Neural progenitor cell (in vitro differentiated cells): ENCODE measurements around the gene CERS3. TPM values are rescaled to one million over a fixed set of nuclear protein-coding genes. Genes with fewer than 3 reads are reported as not detected.
"Not testable (repeated sequence)": the region's sequence is repeated elsewhere in the genome, so short reads cannot be mapped to it uniquely, and the experiment has no call there.

ENCODE experiments used
- DNase-seq: peaks from one replicate; pipeline ENCODE4 v3.0.0-alpha.2; 2016; ENCODE audit warnings: low spot score
- H2AFZ ChIP-seq: fragments of 200-600 bp; sonication (generic); replicated peaks from 2 replicates; pipeline ENCODE4 v1.6.1; 2016; ENCODE audit warnings: antibody characterized with exemption
- H3F3A ChIP-seq: fragments of 200-600 bp; sonication (generic); 2 replicates; pipeline ENCODE4 v1.6.1; 2016; ENCODE audit warnings: antibody characterized with exemption, low read depth
- H3K27ac ChIP-seq: fragments of 200-600 bp; sonication (generic); 2 replicates; pipeline ENCODE4 v1.5.1; 2016; ENCODE audit warnings: mild to moderate bottlenecking
- H3K27me3 ChIP-seq: fragments of 200-600 bp; sonication (generic); 2 replicates; pipeline ENCODE4 v1.6.1; 2016; ENCODE audit warnings: mild to moderate bottlenecking, moderate library complexity
- H3K36me3 ChIP-seq: fragments of 200-600 bp; sonication (generic); 2 replicates; pipeline ENCODE4 v1.5.1; 2016
- H3K4me1 ChIP-seq: fragments of 200-600 bp; sonication (generic); 2 replicates; pipeline ENCODE4 v1.6.1; 2016; ENCODE audit warnings: mixed run types
- H3K4me2 ChIP-seq: fragments of 200-600 bp; sonication (generic); 2 replicates; pipeline ENCODE4 v1.6.1; 2016
- H3K4me3 ChIP-seq: fragments of 200-600 bp; sonication (generic); 2 replicates; pipeline ENCODE4 v1.5.1; 2016
- H3K79me2 ChIP-seq: fragments of 200-600 bp; sonication (generic); 2 replicates; pipeline ENCODE4 v1.6.1; 2016; ENCODE audit warnings: low read depth
- H3K9ac ChIP-seq: fragments of 200-600 bp; sonication (generic); 2 replicates; pipeline ENCODE4 v1.6.1; 2016
- H3K9me3 ChIP-seq: fragments of 200-600 bp; sonication (generic); 2 replicates; pipeline ENCODE4 v1.5.1; 2016; ENCODE audit warnings: low read depth
- H4K20me1 ChIP-seq: fragments of 200-600 bp; sonication (generic); 2 replicates; pipeline ENCODE4 v1.6.1; 2016; ENCODE audit warnings: low read depth
- H3K27ac Mint-ChIP-seq: 3 replicates; pipeline ENCODE4 v1.8.0; 2021; ENCODE audit warnings: mixed read lengths
- H3K27me3 Mint-ChIP-seq: 2 replicates; pipeline ENCODE4 v1.8.0; 2022; ENCODE audit warnings: low read depth, mild to moderate bottlenecking, inconsistent platforms, moderate library complexity, mixed read lengths; ENCODE audit not compliant: insufficient read depth
- H3K36me3 Mint-ChIP-seq: 3 replicates; pipeline ENCODE4 v1.8.0; 2021; ENCODE audit warnings: mixed read lengths
- H3K4me1 Mint-ChIP-seq: 3 replicates; pipeline ENCODE4 v1.8.0; 2021; ENCODE audit warnings: mixed read lengths
- H3K4me3 Mint-ChIP-seq: 3 replicates; pipeline ENCODE4 v1.8.0; 2021; ENCODE audit warnings: mild to moderate bottlenecking, moderate library complexity, mixed read lengths
- H3K9me3 Mint-ChIP-seq: 3 replicates; pipeline ENCODE4 v1.8.0; 2020; ENCODE audit warnings: mixed read lengths
- EZH2 ChIP-seq: fragments of 200-600 bp; sonication (generic); IDR thresholded peaks from 2 replicates; pipeline ENCODE4 v1.6.1; 2017; ENCODE audit warnings: antibody characterized with exemption, mild to moderate bottlenecking, moderate library complexity
- EZH2phosphoT487 ChIP-seq: fragments of 200-600 bp; sonication (generic); IDR thresholded peaks from 2 replicates; pipeline ENCODE4 v1.6.1; 2017; ENCODE audit warnings: antibody characterized with exemption
- total RNA-seq: library from RNA; depleted of rRNA; stranded (reverse); fragments of >200 nt; gene quantifications from 2 replicates; pipeline ENCODE4 v1.2.3, GENCODE V29; 2015; ENCODE audit warnings: low replicate concordance
- TF ChIP-seq, protein P1 (sequence below): fragments of 200-600 bp; sonication (generic); IDR thresholded peaks from 2 replicates; pipeline ENCODE4 v1.5.1; 2017; ENCODE audit warnings: antibody characterized with exemption, mild to moderate bottlenecking

Gene CERS3
- total RNA-seq, 1 donor from 2014 or later: not detected

DNA sequence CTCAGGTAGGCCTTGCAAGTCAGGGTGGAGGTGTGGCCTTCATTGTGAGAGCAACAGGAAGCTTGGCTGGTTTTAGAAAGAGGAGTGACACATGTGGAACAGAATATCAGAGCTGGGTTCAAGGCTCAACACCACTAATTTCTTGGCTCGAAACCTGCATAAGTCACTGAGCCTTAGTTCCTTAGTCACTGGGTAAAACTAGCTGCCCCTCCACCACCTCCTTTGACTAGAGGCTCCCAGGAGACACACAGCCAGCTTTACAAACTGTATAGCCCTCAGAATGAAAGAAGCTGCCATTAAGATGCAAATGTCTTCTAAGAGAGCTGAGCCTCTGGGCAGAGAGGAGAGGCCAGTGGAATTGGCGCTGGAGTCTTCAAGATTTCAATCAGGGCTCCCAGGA lies 67.7 kb downstream of the CERS3 start:
- no peaks in the 10 kb centered on the region for H3K36me3 Mint-ChIP-seq
- DNase-seq: no peak
- H3K27me3 Mint-ChIP-seq: peaks cover 3% of the 10 kb centered on the region
- Histone ChIP-seq H3K36me3 (no peaks in the 10 kb centered on the region), H2AFZ (no peak overlapping the region), H3K27ac (no peak overlapping the region), H3K4me1 (peaks cover 8% of the 10 kb centered on the region), H3K9me3 (peaks cover 16% of the 10 kb centered on the region), H3K4me3 (no peak overlapping the region), H3F3A (peaks cover 8% of the 10 kb centered on the region), H3K27me3 (no peaks in the 10 kb centered on the region), H3K4me2 (peak overlapping the region; percentile 28), H4K20me1 (no peaks in the 10 kb centered on the region), H3K79me2 (no peaks in the 10 kb centered on the region), H3K9ac (no peak overlapping the region)
- H3K27ac Mint-ChIP-seq: peak overlapping the region; percentile 64
- H3K4me3 Mint-ChIP-seq: no peak overlapping the region
- H3K4me1 Mint-ChIP-seq: peaks cover 47% of the 10 kb centered on the region
- H3K9me3 Mint-ChIP-seq: peaks cover 5% of the 10 kb centered on the region
- TF ChIP-seq, protein P1, sequence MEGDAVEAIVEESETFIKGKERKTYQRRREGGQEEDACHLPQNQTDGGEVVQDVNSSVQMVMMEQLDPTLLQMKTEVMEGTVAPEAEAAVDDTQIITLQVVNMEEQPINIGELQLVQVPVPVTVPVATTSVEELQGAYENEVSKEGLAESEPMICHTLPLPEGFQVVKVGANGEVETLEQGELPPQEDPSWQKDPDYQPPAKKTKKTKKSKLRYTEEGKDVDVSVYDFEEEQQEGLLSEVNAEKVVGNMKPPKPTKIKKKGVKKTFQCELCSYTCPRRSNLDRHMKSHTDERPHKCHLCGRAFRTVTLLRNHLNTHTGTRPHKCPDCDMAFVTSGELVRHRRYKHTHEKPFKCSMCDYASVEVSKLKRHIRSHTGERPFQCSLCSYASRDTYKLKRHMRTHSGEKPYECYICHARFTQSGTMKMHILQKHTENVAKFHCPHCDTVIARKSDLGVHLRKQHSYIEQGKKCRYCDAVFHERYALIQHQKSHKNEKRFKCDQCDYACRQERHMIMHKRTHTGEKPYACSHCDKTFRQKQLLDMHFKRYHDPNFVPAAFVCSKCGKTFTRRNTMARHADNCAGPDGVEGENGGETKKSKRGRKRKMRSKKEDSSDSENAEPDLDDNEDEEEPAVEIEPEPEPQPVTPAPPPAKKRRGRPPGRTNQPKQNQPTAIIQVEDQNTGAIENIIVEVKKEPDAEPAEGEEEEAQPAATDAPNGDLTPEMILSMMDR: no peak
- TF ChIP-seq EZH2 (no peak), EZH2phosphoT487 (no peak)

DNA sequence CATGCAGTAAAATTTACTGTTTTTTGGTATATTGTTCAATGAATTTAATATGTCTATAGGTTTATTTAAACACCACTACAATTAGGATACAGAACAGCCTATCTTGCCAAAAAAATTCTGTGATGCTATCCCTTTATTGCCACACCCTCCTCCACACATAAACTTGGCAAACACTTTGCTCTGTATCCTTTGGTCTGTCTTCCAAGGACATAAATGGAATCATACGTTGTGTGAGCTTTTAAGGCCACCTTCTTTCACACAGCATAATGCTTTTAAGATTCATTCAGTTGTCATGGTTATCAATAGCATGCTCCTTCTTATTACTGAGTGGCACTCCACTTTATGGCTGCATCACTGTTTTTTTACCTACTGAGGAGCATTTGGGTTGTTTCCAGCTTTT lies 71.5 kb downstream of the CERS3 start:
- H3K9me3 ChIP-seq: peaks cover 19% of the 10 kb centered on the region
- Mint-ChIP-seq H3K4me1 (peaks cover 18% of the 10 kb centered on the region), H3K9me3 (no peaks in the 10 kb centered on the region), H3K36me3 (no peaks in the 10 kb centered on the region), H3K27me3 (no peaks in the 10 kb centered on the region), H3K27ac (no peak overlapping the region), H3K4me3 (no peak overlapping the region)
- H3K4me1 ChIP-seq: no peaks in the 10 kb centered on the region
- H3K4me2 ChIP-seq: no peak overlapping the region
- no peak overlapping the region for H3K4me3 ChIP-seq
- no peaks in the 10 kb centered on the region for H3K79me2 ChIP-seq
- no peaks in the 10 kb centered on the region for H4K20me1 ChIP-seq
- TF ChIP-seq, protein P1: no peak
- TF ChIP-seq EZH2 (no peak), EZH2phosphoT487 (no peak)
- H3K27ac ChIP-seq: no peak overlapping the region
- DNase-seq: peak; percentile 24
- no peaks in the 10 kb centered on the region for H3K27me3 ChIP-seq
- H2AFZ ChIP-seq: no peak overlapping the region
- H3F3A ChIP-seq: peaks cover 8% of the 10 kb centered on the region
- H3K9ac ChIP-seq: no peak overlapping the region
- H3K36me3 ChIP-seq: no peaks in the 10 kb centered on the region

DNA sequence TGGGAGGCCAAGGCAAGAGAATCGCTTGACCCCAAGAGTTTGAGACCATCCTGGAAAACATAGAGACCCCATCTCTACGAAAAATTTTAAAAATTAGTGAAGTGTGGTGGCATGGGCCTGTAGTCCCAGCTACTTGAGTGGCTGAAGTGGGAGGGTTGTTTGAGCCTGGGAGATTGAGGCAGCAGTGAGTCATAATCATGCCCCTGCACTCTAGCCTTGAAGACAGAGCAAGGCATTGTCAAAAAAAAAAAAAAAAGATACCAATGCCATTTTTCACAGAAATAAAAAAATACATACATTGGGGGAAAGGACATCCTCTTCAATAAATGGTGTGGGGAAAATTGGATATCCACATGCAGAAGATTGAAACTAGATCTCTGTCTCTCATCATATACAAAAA lies 74.6 kb downstream of the CERS3 start:
- H3K9me3 Mint-ChIP-seq: peaks cover 13% of the 10 kb centered on the region
- no peak overlapping the region for H3K27ac Mint-ChIP-seq
- no peaks in the 10 kb centered on the region for H3K36me3 Mint-ChIP-seq
- no peak overlapping the region for H3K4me3 ChIP-seq
- peaks cover 19% of the 10 kb centered on the region for H3K9me3 ChIP-seq
- no peak overlapping the region for H3K27ac ChIP-seq
- peaks cover 5% of the 10 kb centered on the region for H3K4me1 Mint-ChIP-seq
- H3K9ac ChIP-seq: no peak overlapping the region
- no peaks in the 10 kb centered on the region for H3K36me3 ChIP-seq
- no peak overlapping the region for H3K4me3 Mint-ChIP-seq
- H3K4me2 ChIP-seq: no peak overlapping the region
- no peaks in the 10 kb centered on the region for H3K4me1 ChIP-seq
- TF ChIP-seq EZH2: no peak
- H3K27me3 Mint-ChIP-seq: no peaks in the 10 kb centered on the region
- H2AFZ ChIP-seq: no peak overlapping the region
- no peaks in the 10 kb centered on the region for H3F3A ChIP-seq
- no peak for DNase-seq
- H4K20me1 ChIP-seq: no peaks in the 10 kb centered on the region
- no peaks in the 10 kb centered on the region for H3K27me3 ChIP-seq
- H3K79me2 ChIP-seq: no peaks in the 10 kb centered on the region

DNA sequence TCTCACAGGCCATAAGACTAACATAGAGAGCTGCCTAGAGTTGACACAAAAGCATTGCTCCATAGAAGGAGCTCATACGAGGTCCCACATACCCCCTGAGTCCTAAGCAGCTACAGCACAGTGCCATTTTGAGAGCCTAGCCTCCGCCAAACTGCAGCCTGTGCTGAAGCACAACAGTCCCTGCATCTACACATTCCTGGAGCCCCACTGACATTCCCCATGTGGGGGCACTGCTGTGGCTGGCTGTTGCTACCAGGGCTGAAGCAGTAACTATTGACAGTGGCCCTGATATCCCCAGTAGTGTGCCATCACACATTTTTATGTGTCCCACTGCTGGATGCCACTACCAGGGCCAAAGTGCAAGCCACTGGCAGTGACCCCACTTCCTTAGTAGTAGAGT lies 80.3 kb downstream of the CERS3 start:
- Mint-ChIP-seq H3K4me3 (no peak overlapping the region), H3K27ac (no peak overlapping the region), H3K36me3 (no peaks in the 10 kb centered on the region), H3K27me3 (peaks cover 3% of the 10 kb centered on the region), H3K4me1 (peaks cover 9% of the 10 kb centered on the region), H3K9me3 (peaks cover 13% of the 10 kb centered on the region)
- Histone ChIP-seq H3K9me3 (no peaks in the 10 kb centered on the region), H3K36me3 (no peaks in the 10 kb centered on the region), H3K4me3 (no peak overlapping the region), H4K20me1 (no peaks in the 10 kb centered on the region), H2AFZ (no peak overlapping the region), H3K9ac (no peak overlapping the region), H3K4me2 (no peak overlapping the region), H3K79me2 (no peaks in the 10 kb centered on the region), H3K4me1 (no peaks in the 10 kb centered on the region), H3K27ac (no peak overlapping the region), H3F3A (no peaks in the 10 kb centered on the region), H3K27me3 (no peaks in the 10 kb centered on the region)
- DNase-seq: peak; percentile 8
- TF ChIP-seq EZH2 (no peak), EZH2phosphoT487 (no peak)
- TF ChIP-seq, protein P1: no peak

DNA sequence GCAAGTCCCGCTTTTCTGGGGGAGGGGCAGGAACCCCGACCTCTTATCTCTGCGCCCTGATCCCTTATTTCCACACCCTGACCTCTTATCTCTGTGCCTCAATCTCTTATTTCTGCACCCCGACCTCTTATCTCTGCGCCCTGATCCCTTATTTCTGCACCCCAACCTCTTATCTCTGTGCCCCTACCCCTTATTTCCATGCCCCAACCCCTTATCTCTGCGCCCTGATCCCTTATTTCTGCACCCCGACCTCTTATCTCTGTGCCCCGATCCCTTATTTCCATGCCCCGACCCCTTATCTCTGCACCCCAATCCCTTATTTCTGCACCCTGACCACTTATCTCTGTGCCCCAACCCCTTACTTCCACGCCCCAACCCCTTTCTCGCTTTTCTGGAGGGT lies 87.7 kb downstream of the CERS3 start:
- H3K79me2 ChIP-seq, DNase-seq, H3K9me3 ChIP-seq, H3K36me3 ChIP-seq, H3K36me3 Mint-ChIP-seq, H3K4me1 ChIP-seq, H3K4me3 ChIP-seq, H3K4me2 ChIP-seq, H3K27me3 Mint-ChIP-seq, H3F3A ChIP-seq, H2AFZ ChIP-seq, H4K20me1 ChIP-seq, H3K27ac Mint-ChIP-seq, H3K4me3 Mint-ChIP-seq, H3K27me3 ChIP-seq, H3K9ac ChIP-seq, H3K27ac ChIP-seq: not testable (repeated sequence)
- Mint-ChIP-seq H3K9me3 (peaks cover 16% of the 10 kb centered on the region), H3K4me1 (peaks cover 30% of the 10 kb centered on the region)
